Measurements from ENCODE around the gene PCNA. TPM values are rescaled to one million over a fixed set of nuclear protein-coding genes. Genes with fewer than 3 reads are reported as not detected.

Gene PCNA
- polyA plus RNA-seq, 2 of the 4 experiments (the other 2 are of a cell fraction), result 445 to 450 TPM

DNA sequence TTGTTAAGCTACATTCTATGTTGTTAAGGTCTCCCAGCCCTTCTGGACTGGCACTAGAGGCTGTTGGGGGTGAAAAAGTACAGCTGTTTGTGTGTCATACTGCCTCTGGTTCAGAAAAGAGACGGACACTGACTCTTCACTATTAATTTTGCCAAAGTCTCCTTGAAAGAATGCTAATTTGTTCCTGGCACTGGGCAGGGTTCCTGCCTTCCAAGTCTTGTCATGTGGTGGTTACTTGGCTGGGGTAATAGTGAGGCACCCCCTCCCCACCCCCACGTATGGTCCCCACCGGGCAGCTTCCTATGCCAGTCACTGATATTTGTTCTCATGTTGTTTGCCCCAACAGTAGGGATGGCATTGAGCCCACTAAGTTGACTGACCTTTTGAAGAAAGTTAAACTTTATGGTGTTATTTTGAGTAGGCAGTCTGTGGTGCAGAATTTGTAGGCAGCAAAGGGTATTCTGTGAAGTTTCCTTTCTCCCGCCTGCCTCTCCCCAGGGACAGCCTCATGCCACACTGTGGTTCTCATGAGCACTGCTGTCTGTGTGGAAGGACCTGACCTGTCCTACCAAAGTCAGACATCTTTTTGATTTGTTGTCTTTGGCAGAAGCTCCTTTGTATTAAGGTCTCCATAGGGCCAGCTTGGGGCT lies 15.7 kb upstream of the PCNA start:
- H3K27ac ChIP-seq, result no peak overlapping the region
- ChIA-PET POLR2A (no interaction called here), CTCF (interaction anchor here (1.4 to 4.2 kb wide), 3 partner anchors 9 to 57 kb away, joined by 5 to 18 read pairs (median 7); partner anchors contain the start of gene CDS2)
- H3K4me1 ChIP-seq, result no peaks in the 10 kb centered on the region
- no peak for FAIRE-seq
- no peak overlapping the region for H3K4me2 ChIP-seq
- no peaks in the 10 kb centered on the region for H3K9me3 ChIP-seq
- ATAC-seq, result peak in 1 of 2 experiments; percentile 31; a peak in 3 of 6 replicates
- TF ChIP-seq RNF2 (IDR thresholded peaks at IDR 0.05; ENCODE audit: borderline replicate concordance, low read depth), result no peak
- no peak for TF ChIP-seq POLR2AphosphoS2 (conservative IDR thresholded peaks at IDR 0.05; ENCODE audit: low read length)
- TF ChIP-seq EHMT2 (IDR thresholded peaks at IDR 0.05; ENCODE audit: low read depth), result no peak
- TF ChIP-seq JUN (IDR thresholded peaks at IDR 0.05), result no peak
- TF ChIP-seq PHF8 (IDR thresholded peaks at IDR 0.05; ENCODE audit: borderline replicate concordance, low read depth), result no peak
- TF ChIP-seq POLR2A (IDR thresholded peaks at IDR 0.05; ENCODE audit: low read length), result no peak
- no peak for TF ChIP-seq RAD21 (conservative IDR thresholded peaks at IDR 0.05 in 1 of 2, IDR thresholded peaks at IDR 0.05 in 1 of 2)
- TF ChIP-seq, protein P1, sequence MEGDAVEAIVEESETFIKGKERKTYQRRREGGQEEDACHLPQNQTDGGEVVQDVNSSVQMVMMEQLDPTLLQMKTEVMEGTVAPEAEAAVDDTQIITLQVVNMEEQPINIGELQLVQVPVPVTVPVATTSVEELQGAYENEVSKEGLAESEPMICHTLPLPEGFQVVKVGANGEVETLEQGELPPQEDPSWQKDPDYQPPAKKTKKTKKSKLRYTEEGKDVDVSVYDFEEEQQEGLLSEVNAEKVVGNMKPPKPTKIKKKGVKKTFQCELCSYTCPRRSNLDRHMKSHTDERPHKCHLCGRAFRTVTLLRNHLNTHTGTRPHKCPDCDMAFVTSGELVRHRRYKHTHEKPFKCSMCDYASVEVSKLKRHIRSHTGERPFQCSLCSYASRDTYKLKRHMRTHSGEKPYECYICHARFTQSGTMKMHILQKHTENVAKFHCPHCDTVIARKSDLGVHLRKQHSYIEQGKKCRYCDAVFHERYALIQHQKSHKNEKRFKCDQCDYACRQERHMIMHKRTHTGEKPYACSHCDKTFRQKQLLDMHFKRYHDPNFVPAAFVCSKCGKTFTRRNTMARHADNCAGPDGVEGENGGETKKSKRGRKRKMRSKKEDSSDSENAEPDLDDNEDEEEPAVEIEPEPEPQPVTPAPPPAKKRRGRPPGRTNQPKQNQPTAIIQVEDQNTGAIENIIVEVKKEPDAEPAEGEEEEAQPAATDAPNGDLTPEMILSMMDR (IDR thresholded peaks at IDR 0.05), result no peak
- TF ChIP-seq, protein P2, sequence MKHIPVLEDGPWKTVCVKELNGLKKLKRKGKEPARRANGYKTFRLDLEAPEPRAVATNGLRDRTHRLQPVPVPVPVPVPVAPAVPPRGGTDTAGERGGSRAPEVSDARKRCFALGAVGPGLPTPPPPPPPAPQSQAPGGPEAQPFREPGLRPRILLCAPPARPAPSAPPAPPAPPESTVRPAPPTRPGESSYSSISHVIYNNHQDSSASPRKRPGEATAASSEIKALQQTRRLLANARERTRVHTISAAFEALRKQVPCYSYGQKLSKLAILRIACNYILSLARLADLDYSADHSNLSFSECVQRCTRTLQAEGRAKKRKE (CRISPR knock-in tag; IDR thresholded peaks at IDR 0.05; ENCODE audit: low read depth), result no peak
- TF ChIP-seq RARB (CRISPR knock-in tag; IDR thresholded peaks at IDR 0.05), result no peak
- TF ChIP-seq NR3C1 (IDR thresholded peaks at IDR 0.05), result no peak
- no peak for TF ChIP-seq EHF (CRISPR knock-in tag; IDR thresholded peaks at IDR 0.05)
- no peak for TF ChIP-seq ZNF302 (CRISPR knock-in tag; IDR thresholded peaks at IDR 0.05)
- TF ChIP-seq HDAC2 (IDR thresholded peaks at IDR 0.05), result no peak
- TF ChIP-seq HOXB13 (CRISPR knock-in tag; IDR thresholded peaks at IDR 0.05; ENCODE audit: low read depth), result no peak
- TF ChIP-seq NPAS2 (CRISPR knock-in tag; IDR thresholded peaks at IDR 0.05; ENCODE audit: borderline replicate concordance), result no peak
- no peak for DNase-seq (ENCODE audit: low read depth in 1 of 2, low spot score in 1 of 2)
- 90% methylated on average over 4 of the region's 4 CpGs for WGBS (ENCODE audit: missing lambda C conversion rate)
- H3K4me3 ChIP-seq, result no peak overlapping the region

- FAIRE-seq (no peak), DNase-seq (ENCODE audit: low read depth in 1 of 2, low spot score in 1 of 2) (no peak), ATAC-seq (no peak)
- H3K4me3 ChIP-seq, result no peak overlapping the region
- no peak overlapping the region for H3K4me2 ChIP-seq
- 90% methylated on average over 6 of the region's 6 CpGs for whole genome bisulfite sequencing (ENCODE audit: missing lambda C conversion rate)
- TF ChIP-seq HOXB13 (CRISPR knock-in tag; IDR thresholded peaks at IDR 0.05; ENCODE audit: low read depth), result no peak
- TF ChIP-seq MYC (IDR thresholded peaks at IDR 0.05; ENCODE audit: borderline replicate concordance, low read length), result no peak
- no peak for TF ChIP-seq CBX2 (IDR thresholded peaks at IDR 0.05; ENCODE audit: borderline replicate concordance, low read depth)
- TF ChIP-seq HEYL (CRISPR knock-in tag; IDR thresholded peaks at IDR 0.05), result no peak
- TF ChIP-seq POLR2AphosphoS2 (conservative IDR thresholded peaks at IDR 0.05; ENCODE audit: low read length), result no peak
- TF ChIP-seq POLR2A (IDR thresholded peaks at IDR 0.05; ENCODE audit: low read length), result no peak
- no peak for TF ChIP-seq RAD21 (conservative IDR thresholded peaks at IDR 0.05 in 1 of 2, IDR thresholded peaks at IDR 0.05 in 1 of 2)
- no peak for TF ChIP-seq HOXA7 (CRISPR knock-in tag; IDR thresholded peaks at IDR 0.05)
- TF ChIP-seq ESRRA (IDR thresholded peaks at IDR 0.05; ENCODE audit: borderline replicate concordance, low read length), result no peak
- no peak for TF ChIP-seq JUN (IDR thresholded peaks at IDR 0.05)
- TF ChIP-seq REST (IDR thresholded peaks at IDR 0.05), result no peak
- TF ChIP-seq FOSL2 (IDR thresholded peaks at IDR 0.05), result no peak
- no peak for TF ChIP-seq FOSL2 (CRISPR knock-in tag; IDR thresholded peaks at IDR 0.05)
- no peak for TF ChIP-seq MAZ (IDR thresholded peaks at IDR 0.05; ENCODE audit: borderline replicate concordance, low read depth, low read length)
- TF ChIP-seq CEBPB (IDR thresholded peaks at IDR 0.05), result no peak
- TF ChIP-seq TP53 (CRISPR knock-in tag; IDR thresholded peaks at IDR 0.05), result no peak
- TF ChIP-seq HDAC2 (IDR thresholded peaks at IDR 0.05), result no peak
- TF ChIP-seq RCOR1 (IDR thresholded peaks at IDR 0.05; ENCODE audit: low read depth, low read length), result no peak
- TF ChIP-seq, protein P1 (IDR thresholded peaks at IDR 0.05), result no peak
- H3K4me1 ChIP-seq, result no peaks in the 10 kb centered on the region; the same call in 2 of the 3 replicates
- CTCF ChIA-PET, result interaction anchor here (1.3 to 4.2 kb wide), 4 partner anchors 7 to 88 kb away, joined by 3 to 18 read pairs (median 11); partner anchors contain the start of gene CDS2
- POLR2A ChIA-PET, result no interaction called here
- no peaks in the 10 kb centered on the region for H3K9me3 ChIP-seq
- no peak overlapping the region for H3K27ac ChIP-seq
Measured at GRCh38 chr20:5133998-5134397, 14.2 kb upstream of the PCNA start.

Data from A549 (cell line).